GM19372 (cell line): ENCODE data around the gene ZFAND2A.
"Not testable (repeated sequence)": the region's sequence is repeated elsewhere in the genome, so short reads cannot be mapped to it uniquely, and the experiment has no call there.

Source experiments
- ATAC-seq: cut with Tn5 transposase; IDR thresholded peaks from one replicate; pipeline ENCODE4 v1.9.1; 2021; ENCODE audit warnings: mild to moderate bottlenecking, low read depth, moderate library complexity; ENCODE audit not compliant: unreplicated experiment

Gene ZFAND2A

DNA sequence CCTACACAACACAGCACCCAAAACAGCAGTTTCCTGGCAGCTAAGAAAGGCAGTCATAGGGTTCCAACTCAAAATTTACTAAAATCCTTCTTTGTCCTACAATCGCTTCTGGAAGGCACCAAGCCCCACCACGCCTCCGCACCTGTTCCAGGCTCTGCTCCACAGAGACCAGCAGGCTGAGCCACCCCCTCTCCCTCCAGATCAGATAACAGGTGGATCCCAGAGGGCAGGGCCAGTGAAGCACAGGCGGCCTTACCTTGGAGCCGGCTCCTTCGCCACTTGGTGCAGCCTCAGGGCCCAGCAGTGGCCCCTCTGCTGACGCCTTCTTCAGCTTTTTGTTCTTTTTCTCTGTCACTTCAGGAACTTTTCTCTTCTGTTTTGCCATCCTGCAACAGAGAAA, 33.0 kb downstream of the ZFAND2A start:
- no peak for ATAC-seq

DNA sequence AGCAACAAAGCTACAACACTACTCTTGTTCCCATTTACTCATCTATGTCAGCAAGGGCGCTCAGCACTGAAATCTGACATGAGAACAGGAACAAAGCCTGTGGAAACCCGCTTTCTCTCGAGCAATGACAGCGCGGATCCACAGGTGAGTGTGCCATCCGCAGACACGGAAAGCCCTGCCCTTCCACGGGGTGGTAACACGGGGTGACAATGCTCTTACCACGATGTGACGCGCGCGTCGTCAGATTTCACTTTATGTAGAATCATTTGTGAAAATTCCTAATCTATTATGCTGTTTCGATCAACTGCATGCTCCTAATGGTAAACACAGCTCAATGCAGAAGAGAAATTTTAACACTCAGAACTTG, 34.4 kb downstream of the ZFAND2A start:
- no peak for ATAC-seq

DNA sequence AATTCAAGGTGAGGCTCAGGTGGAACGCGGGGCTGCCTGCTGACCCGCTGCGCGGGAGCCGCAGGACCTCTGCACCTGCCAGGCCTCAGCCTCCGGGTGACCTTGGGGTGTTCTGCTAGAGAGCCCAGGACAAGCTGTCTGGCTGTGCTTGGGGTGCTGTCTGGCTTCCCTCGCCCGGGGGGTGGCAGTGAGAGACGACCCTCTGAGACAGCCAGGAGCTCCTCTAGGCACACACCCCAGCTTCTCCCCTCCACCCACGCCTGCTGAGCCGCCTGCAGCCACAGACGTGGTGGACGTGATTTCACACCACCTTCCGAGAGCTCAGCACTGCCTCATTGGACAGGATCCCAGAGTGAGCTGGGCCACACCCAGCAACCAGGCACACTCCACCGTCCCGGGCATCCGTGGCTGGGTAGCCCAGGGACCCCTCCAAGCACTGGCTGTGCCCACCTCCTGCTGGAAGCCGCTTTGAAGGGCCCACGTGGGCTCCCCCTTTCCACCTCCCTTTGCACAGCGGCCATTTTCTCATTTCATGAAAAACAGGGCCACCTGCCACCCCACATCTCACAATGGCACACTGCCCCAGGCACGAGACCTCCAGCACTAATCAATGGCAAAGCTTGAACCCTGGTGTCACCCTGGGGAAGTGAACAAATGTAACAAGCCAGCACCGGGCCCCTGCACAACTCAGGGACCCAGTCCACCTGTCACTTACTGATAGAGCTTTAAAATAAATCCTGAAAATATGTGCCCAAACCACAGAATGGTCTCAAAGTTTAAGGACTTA, 35.0 kb downstream of the ZFAND2A start:
- no peak for ATAC-seq

DNA sequence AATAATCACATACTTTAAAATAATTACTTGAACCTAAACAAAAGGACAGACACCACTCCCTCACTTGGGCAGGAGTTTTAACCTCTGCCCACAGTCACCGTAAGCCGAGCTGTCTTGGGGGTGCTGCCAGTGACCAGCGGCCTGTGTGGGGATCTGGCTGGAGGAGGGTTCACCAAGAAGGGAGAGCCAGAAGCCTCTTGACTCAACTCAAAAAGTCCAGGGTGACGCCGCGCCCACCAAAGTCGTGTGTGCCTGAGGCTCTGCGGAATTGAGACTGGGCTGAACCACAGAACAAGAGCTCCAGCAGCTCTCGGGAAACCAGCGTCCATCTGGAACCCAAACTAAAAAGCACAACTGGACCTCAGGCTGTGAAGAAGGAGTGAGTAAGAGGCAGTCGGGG, 35.8 kb downstream of the ZFAND2A start:
- no peak for ATAC-seq

DNA sequence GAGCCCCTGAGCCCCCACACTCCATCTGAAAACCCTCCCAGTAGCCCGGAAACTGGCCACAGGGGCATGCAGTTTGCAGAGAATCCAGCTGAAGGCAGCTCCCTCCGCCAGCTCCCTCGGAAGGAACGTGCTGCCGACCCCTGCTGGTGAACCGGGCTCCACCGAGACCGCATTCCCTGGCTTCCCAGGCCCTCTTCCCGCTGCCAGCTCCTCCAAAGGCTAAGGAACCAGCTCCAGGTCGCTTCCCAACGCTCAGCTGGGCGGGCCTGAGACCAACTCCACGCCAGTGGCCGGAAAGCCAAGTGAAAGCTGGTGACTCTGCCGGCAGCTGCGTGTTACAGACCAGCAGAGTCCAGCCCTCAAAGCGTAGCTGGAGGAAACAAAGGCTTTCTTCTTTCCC, 36.3 kb downstream of the ZFAND2A start:
- no peak for ATAC-seq

DNA sequence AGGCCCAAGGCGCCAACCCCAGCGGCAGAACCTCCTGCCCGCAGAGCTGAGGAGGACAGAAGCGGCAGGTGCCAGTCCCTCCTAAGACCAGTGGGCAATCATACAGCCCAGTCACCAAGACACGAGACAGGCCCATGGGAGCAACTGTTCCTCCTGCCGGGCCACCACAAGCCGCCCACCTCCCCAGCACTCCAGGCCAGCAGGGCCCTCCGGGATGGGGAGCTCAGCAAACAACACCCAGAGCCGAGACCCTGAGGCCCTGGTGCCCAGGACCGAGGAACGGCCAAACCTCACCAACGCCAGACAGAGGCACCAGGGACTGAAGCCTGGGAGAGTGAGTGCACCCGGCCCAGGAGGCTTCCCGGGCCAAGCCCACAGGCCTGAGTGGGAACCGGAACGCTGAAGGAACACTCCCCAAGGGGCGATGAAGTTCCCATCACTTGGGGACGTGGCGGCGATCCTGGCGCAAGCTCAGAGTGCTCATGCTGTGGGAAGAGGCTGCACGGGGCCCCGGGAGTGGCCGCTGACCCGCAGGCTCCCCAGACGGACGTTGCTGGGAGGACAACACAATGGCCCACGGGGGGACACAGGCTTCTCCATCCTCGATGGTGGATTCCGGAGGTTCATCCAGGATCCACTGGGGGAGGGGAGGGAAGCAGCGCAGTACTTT, 37.0 kb downstream of the ZFAND2A start:
- no peak for ATAC-seq

DNA sequence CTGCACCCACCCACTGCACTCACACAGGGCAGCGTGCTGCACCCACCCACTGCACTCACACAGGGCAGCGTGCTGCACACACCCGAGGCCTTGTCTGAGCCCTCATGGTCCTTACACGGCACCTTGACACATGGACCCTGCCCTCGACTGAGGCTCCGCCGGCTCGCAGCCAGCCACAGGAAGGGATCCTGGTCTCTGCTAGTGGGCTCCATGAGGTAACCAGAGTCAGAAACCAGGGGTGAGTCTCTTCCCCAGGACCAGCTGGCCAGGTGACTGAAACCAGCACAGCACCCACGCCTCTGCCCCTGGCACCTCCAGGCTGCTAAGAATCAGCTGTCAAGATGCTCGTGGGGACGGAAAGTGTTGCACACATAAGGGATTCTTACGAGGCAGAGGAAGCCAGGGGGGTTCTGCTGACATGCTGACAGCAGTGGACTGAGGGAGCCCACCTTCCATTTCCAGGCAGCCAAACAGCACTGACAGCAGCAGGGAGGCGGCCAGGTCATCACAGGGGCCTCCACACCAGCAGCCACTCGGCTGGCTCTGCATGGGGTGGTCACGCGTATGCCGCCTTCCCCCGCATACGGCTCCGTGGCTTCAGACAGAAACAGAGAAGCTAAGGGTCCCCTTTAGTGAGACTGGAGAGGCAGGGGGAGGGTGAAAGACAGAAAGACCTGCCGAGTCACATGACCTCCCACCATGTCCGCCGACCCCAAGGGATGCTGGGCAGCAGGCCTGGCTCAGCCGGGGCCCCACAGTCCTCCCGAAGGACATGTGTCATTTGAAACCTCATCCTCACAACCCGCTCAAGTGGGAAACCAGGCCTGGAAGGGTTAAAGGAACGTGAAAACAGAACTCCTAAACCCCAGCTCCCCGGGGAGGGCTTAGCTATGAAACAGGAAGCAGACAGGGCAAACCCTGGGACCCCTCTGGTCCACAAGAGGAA, 37.8 kb downstream of the ZFAND2A start:
- ATAC-seq = no peak

DNA sequence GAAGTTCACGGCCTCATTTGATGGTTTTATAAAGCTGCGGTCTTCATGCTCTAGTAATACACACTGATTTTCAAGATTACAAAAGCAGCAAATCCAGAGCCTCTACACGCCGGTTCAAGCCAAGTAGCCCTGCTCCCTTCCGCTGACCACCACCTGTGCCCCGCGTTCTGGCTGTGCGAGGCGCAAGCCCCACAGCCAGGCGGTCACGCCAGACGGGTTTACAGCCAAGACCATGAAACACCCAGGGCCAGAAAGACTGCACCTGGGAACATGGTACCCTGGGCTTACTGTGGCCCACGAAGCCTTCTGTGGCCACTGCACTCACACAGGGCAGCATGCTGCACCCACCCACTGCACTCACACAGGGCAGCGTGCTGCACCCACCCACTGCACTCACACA, 38.5 kb downstream of the ZFAND2A start:
- no peak for ATAC-seq

DNA sequence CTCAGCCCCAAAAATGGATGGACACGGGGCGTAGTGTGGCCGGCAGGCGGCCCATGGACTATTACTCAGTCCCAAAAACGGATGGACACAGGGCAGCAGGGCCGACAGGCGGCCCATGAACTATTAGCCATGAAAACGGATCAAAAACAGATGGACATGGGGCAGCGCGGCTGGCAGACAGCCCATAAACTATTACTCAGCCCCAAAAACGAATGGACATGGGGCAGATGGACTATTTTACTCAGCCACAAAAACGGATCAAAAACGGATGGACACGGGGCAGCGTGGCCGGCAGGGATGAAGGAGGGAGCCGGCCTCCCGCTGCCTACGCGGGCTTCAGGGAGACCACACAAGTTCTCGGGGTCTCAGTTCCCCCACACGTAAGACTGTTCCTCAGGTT, 39.2 kb downstream of the ZFAND2A start:
- ATAC-seq = no peak

DNA sequence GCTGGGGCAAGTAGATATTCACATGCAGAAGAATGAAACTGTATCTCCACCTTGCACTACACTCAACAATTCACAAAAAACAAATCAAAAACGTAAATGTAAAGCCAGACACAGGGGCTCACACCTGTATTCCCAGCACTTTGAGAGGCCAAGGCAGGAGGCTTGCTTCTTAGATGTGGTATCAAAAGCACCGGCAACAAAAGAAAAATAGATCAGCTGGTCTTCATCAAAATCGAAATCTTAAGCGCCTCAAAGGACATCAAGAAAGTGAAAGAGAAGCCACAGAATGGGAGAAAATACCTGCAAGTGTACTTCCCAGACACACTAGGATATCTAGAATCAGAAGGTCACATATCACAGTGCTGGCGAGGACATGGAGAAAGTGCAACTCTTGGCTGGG, 40.8 kb downstream of the ZFAND2A start:
- ATAC-seq = no peak

DNA sequence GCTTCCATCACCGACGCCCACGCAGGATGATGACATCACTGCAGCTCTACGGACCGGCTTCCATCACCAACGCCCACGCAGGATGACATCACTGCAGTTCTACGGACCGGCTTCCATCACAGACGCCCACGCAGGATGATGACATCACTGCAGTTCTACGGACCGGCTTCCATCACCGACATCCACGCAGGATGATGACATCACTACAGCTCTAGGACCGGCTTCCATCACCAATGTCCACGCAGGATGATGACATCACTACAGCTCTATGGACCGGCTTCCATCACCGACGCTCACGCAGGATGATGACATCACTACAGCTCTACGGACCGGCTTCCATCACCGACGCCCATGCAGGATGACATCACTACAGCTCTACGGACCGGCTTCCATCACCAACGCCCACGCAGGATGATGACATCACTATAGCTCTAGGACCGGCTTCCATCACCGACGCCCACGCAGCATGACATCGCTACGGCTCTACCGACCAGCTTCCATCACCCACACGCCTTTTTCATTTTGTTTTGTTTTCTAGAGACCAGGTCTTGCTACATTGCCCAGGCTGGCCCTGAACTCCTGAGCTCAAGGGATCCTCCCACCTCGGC, 42.6 kb downstream of the ZFAND2A start:
- no peak for ATAC-seq

DNA sequence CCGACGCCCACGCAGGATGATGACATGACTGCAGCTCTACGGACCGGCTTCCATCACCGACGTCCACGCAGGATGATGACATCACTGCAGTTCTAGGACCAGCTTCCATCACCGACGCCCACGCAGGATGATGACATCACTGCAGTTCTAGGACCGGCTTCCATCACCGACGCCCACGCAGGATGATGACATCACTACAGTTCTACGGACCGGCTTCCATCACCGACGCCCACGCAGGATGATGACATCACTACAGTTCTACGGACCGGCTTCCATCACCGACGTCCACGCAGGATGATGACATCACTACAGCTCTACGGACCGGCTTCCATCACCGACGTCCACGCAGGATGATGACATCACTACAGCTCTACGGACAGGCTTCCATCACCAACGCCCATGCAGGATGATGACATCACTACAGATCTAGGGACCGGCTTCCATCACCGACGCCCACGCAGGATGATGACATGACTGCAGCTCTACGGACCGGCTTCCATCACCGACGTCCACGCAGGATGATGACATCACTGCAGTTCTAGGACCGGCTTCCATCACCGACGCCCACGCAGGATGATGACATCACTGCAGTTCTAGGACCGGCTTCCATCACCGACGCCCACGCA, 43.5 kb downstream of the ZFAND2A start:
- not testable (repeated sequence) for ATAC-seq

DNA sequence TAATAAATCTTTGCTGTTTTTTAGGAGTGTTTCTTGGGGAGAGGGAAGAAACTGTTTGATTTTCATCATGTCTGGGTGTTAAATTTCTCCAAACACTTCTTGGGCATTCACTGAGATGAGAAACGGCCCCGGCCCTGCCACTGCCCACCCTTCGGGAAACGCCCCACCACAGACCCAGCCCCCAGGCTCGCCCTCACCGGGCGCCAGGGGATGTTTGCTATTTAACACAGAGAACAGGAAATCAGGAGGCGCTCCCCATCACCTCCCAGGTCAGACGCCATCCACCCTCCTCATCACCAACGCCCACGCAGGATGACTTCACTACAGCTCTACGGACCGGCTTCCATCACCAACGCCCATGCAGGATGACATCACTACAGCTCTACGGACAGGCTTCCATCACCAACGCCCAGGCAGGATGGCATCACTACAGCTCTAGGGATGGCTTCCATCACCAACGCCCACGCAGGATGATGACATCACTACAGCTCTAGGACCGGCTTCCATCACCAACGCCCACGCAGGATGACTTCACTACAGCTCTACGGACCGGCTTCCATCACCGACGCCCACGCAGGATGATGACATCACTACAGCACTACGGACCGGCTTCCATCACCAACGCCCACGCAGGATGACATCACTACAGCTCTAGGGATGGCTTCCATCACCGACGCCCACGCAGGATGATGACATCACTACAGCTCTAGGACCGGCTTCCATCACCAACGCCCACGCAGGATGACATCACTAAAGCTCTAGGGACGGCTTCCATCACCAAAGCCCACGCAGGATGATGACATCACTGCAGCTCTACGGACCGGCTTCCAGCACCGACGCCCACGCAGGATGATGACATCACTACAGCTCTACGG, 44.6 kb downstream of the ZFAND2A start:
- not testable (repeated sequence) for ATAC-seq

DNA sequence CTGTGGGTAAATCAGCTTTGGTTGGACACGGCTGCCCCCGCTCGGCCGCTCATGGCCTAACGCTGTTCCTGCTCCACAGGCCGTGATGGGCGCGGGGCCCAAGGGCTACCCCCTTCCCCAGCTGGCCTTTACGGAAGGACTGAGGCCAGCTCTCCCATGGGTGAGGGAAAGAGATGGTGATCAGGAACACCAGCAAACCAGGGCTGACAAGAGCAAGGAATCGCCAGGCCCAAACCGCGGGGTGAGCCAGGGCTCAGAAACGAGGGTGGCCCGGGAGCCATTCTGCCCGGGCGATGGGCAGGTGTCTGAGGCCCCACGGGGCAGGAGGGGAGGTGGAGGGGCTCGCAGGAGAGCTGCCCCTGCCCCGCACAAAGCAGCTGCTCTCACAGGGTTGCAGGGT, 45.5 kb downstream of the ZFAND2A start:
- ATAC-seq = no peak

DNA sequence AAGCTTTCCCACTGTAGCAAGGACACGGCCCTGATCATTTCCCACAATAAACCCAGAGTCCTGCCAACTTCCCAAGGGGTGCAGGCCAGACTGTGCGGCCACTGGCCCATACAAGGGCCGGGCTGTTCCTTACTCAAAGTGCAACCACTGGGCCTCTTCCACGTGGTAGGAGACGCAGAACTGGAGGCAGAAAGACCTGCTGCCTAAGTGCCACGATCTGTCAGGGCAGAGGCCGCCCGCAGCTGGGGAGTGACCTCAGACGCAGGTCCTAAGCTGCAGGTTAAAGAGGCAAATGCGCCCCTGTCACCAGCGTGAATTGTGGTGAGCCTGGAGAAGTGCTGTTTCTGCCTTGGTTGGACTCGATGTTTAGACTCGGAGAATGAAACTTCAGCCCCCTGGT, 45.9 kb downstream of the ZFAND2A start:
- no peak for ATAC-seq

DNA sequence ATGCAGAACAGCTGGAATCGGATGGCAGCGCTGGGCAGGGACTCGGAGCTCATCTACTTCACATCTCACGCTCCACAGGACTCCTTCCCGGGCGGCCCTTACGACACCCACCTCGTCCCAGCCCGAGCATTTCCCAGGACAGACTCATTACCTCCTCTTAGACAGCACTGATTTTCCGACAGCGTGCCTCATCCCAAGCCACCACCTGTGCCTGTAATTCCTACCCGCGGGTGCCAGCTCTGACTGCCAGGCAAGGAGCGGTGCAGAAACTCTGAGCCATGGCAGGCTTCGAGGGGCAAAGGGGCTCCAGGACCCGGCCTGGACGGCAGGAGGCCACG, 46.5 kb downstream of the ZFAND2A start:
- no peak for ATAC-seq

DNA sequence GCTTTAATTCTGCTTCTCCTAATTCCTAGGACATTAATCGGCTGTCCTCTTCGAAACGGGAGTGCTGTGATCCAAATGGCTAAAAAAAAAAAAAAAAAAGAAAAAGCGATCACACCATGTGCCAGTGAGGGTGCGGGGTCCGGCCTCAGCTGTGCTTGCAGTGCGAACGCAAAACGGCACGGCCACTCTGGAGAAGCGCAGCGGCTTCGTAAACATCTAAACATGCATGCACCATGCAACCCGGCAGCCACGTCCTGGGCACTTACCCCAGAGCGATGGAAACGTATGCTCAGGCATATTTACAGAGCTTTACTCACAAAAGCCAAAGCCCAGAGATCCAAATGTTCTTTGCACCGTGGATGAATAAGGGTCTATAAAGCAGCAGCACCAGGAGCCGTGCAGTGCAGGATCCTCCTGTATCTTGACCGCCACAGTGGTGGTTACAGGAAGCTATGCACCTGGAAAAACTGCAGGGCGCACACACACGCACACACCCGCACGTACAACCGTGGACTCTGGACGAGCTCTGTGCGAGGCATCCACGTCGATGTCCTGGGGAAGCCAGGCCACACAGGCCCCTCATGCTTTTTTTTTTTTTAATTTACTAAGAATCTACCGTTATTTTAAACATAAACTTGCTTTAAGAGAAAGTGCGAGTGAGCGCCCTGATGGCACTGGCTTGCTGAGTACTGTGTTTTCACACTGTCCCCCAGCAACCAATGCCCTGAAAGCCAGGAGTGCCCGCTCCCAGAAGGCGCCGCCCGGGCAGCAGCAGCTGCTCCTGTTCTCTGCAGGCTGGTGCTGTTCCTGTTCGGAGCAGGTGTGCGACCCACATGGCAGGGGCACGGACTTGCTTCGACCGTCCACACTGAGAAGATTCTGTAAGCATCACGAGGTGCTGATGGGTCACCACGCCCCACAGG, 47.1 kb downstream of the ZFAND2A start:
- no peak for ATAC-seq

DNA sequence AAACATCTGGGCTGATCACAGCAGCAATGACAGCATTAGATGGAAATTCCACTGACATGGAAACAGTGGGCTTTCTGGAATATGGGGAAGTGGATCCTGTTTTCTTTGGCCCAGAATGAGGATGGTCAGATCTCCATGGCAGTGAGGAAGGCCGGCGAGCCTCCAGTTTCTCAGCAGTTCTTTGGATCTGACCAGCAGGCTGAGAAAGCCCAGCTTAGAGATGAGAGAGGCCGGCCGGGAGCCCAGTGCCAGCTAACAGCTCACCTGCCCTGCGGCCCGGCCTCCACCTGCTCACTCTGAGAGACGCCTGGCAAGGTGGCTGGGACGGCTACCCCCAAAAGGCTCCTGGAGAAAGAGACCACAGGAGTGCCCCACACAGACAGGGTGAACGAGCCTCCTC, 47.9 kb downstream of the ZFAND2A start:
- no peak for ATAC-seq
